ENCODE data around the gene MAVS. TPM values are rescaled to one million over a fixed set of nuclear protein-coding genes. Genes with fewer than 3 reads are reported as not detected.
"Not testable (repeated sequence)": the region's sequence is repeated elsewhere in the genome, so short reads cannot be mapped to it uniquely, and the experiment has no call there.

MAVS gene
- total RNA-seq, 2 experiments from 2014 or later: 29.7 TPM

DNA sequence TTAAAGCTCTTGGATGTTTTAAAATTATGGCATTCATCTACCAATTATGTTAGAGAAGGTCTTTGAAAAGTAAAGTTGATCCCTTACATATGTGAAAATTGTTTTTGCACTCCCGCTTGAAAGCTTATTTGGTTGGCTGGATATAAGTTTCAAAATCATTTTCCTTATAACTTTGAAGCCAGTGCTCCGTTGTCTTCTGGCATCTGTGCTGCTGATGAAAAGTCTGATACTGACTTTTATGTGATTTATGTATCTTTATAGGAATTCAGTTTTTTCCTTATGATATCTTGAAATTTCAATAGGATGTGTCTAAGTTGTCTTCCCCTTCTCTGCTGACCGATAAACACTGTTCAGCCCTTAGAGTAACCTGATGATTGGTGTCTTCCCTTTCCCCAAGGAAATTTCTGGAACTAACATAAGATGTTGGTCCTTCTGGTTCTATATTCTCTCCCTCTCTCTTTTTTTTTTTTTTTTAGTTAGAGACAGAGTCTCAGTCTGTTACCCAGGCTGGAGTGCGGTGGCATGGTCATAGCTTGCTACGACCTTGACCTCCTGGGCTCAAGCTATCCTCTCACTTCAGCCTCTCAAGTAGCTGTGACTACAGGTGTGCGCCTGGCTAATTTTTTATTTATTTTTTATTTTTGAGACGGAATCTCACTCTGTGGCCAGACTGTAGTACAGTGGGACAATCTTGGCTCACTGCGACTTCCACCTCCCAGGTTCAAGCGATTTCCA lies 55.2 kb downstream of the MAVS start:
- ChIA-PET POLR2A (interaction anchor here (1.1 kb wide), 1 partner anchor 11 kb away, joined by 3 read pairs; no protein-coding TSS in a partner anchor), CTCF (interaction anchor here (1.2 kb wide), 2 partner anchors 25 to 120 kb away, joined by 3 read pairs; no protein-coding TSS in a partner anchor)
- H3K36me3 Mint-ChIP-seq (ENCODE audit: low read depth): peaks cover 33% of the 10 kb centered on the region
- peak overlapping the region; percentile 16 for H3K27ac Mint-ChIP-seq
- DNase-seq (no peak), ATAC-seq (no peak)
- peaks cover 50% of the 10 kb centered on the region for H3K4me1 Mint-ChIP-seq (ENCODE audit: low read depth)
- H3K4me3 Mint-ChIP-seq: peak overlapping the region; percentile 28
- no peaks in the 10 kb centered on the region for H3K27me3 Mint-ChIP-seq (ENCODE audit: low read depth)
- no peaks in the 10 kb centered on the region for H3K9me3 Mint-ChIP-seq (ENCODE audit: insufficient read depth)

DNA sequence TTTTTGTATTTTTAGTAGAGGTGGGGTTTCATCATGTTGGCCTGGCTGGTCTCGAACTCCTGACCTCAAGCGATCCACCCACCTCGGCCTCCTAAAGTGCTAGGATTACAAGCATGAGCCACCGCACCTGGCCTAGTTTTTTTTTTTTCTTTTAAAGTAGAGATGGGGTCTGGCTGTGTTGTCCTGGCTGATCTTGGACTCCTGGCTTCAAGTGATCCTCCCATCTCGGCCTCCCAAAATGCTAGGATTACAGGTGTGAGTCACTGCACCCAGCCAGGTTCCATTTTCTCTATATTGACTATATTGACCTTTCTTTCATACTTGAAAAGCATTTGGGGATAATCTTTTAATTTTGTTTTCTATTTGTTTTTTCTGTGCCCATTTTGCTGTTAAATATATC lies 55.8 kb downstream of the MAVS start:
- ChIA-PET CTCF (no interaction called here), POLR2A (interaction anchor here (1.0 kb wide), 1 partner anchor 180 kb away, joined by 3 read pairs; no protein-coding TSS in a partner anchor)
- H3K4me1 Mint-ChIP-seq (ENCODE audit: low read depth): peaks cover 51% of the 10 kb centered on the region
- H3K36me3 Mint-ChIP-seq (ENCODE audit: low read depth): peaks cover 29% of the 10 kb centered on the region
- no peak overlapping the region for H3K27ac Mint-ChIP-seq
- H3K27me3 Mint-ChIP-seq (ENCODE audit: low read depth): no peaks in the 10 kb centered on the region
- no peaks in the 10 kb centered on the region for H3K9me3 Mint-ChIP-seq (ENCODE audit: insufficient read depth)
- H3K4me3 Mint-ChIP-seq: no peak overlapping the region
- ATAC-seq (no peak), DNase-seq (no peak)

DNA sequence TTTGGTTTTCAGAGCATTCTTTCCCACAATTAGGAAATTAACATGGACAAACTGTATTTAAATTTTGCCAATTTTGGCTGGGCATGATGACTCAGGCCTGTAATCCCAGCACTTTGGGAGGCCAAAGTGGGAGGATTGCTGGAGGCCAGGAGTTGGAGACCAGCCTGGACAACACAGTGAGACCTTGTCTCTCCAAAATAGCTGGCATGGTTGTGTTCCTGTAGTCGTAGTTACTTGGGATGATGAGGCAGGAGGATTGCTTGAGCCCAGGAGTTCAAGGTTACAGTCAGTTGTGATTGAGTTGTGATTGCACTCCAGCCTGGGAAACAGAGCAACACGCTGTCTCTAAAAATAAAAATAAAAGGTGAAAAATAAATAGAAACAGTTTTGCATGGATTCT lies 57.6 kb downstream of the MAVS start:
- ChIA-PET CTCF (interaction anchor here (1.0 kb wide), 1 partner anchor 11 kb away, joined by 3 read pairs; no protein-coding TSS in a partner anchor), POLR2A (no interaction called here)
- Mint-ChIP-seq H3K9me3 (ENCODE audit: insufficient read depth) (no peaks in the 10 kb centered on the region), H3K4me3 (no peak overlapping the region), H3K4me1 (ENCODE audit: low read depth) (peaks cover 58% of the 10 kb centered on the region), H3K27ac (no peak overlapping the region), H3K36me3 (ENCODE audit: low read depth) (peaks cover 44% of the 10 kb centered on the region), H3K27me3 (ENCODE audit: low read depth) (no peaks in the 10 kb centered on the region)
- no peak for ATAC-seq
- no peak for DNase-seq

DNA sequence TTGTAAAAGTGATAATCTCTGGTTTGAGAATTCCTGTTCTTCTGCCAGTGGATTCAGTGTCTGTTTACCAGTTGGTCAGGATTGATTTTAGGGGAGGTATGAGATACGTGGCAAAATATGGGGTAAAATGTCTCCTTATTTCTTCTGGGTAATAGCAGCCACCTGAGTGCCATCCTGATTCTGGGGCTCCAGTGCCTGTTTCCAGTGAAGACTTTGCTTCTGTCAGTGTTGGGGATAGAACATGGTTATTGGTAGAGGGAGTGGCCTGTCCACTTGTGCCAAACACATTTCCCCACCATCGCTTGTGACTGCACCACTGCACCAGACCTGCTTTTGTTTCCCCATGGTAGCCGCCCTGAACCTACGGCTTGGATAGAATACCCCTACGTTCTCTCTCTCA lies 58.2 kb downstream of the MAVS start:
- Mint-ChIP-seq H3K27ac (no peak overlapping the region), H3K4me1 (ENCODE audit: low read depth) (peaks cover 52% of the 10 kb centered on the region), H3K36me3 (ENCODE audit: low read depth) (peaks cover 44% of the 10 kb centered on the region), H3K4me3 (no peak overlapping the region), H3K27me3 (ENCODE audit: low read depth) (no peaks in the 10 kb centered on the region), H3K9me3 (ENCODE audit: insufficient read depth) (no peaks in the 10 kb centered on the region)
- ATAC-seq: no peak
- ChIA-PET CTCF (interaction anchor here (1.0 kb wide), 1 partner anchor 12 kb away, joined by 3 read pairs; no protein-coding TSS in a partner anchor), POLR2A (no interaction called here)
- no peak for DNase-seq

DNA sequence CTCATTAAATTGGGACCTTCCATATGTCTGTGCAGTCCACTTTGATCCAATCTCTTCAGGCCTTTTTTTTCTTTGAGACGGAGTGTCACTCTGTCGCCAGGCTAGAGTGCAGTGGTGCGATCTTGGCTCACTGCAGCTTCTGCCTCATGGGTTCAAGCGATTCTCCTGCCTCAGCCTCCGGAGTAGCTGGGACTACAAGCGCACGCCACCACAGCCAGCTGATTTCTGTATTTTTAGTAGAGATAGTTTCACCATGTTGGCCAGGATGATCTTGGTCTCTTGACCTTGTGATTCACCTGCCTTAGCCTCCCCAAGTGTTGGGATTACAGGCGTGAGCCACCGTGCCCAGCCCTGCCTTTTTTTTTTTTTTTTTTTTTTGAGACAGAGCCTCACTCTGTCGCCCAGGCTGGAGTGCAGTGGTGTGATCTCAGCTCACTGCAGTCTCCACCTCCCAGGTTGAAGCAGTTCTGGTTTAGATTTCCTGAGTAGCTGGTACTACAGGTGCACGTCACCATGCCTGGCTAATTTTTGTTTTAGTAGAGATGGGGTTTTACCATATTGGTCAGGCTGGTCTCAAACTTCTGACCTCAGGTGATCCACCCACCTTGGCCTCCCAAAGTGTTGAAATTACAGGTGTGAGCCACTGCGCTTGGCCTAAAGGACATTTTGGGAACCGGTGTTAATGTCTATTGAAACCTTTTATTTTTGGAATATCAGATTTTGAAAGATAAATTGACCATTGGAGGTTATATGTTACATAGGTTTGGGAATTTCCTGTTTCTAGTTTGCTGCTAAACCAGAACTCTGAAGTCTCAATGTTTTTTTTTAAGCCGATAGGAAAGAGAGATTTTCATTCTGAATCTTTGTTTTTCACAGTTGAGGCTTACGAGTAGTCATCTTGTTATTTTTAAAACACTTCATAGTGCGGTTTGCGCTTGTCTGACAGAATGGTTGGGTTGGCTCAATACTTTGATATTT lies 60.4 kb downstream of the MAVS start:
- H3K27me3 Mint-ChIP-seq (ENCODE audit: low read depth); H3K9me3 Mint-ChIP-seq (ENCODE audit: insufficient read depth): not testable (repeated sequence)
- Mint-ChIP-seq H3K4me3 (peak overlapping the region; percentile 5), H3K36me3 (ENCODE audit: low read depth) (peaks cover 47% of the 10 kb centered on the region), H3K4me1 (ENCODE audit: low read depth) (peaks cover 42% of the 10 kb centered on the region), H3K27ac (peak overlapping the region; percentile 69)
- ATAC-seq (peak; percentile 84), DNase-seq (peak; percentile 45)
- POLR2A ChIA-PET: interaction anchor here (0.7 to 0.9 kb wide), 3 partner anchors 13 to 834 kb away, joined by 3 to 4 read pairs (median 3); no protein-coding TSS in a partner anchor
- CTCF ChIA-PET: interaction anchor here (1.0 to 1.4 kb wide), 4 partner anchors 52 to 201 kb away, joined by 3 to 5 read pairs (median 4); no protein-coding TSS in a partner anchor

DNA sequence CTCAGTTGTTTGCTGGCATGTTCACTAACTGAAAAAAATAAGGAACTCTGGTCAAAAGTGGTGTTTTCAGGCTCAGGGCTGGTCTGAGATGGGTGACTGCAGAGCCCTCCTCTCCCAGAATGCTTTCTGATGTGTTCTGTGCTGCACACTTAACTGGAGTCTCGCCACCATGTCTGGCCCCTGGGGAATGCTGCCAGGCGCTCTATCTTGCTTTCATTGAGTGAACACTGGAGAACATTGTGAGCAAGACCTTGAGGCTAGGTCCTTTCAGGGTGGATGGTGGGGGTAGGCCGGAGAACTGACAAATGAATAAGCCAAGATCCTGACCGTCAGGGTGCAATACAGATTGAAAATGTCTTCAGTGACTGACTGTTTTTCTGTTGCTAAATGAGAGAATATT lies 62.0 kb downstream of the MAVS start:
- ChIA-PET POLR2A (no interaction called here), CTCF (no interaction called here)
- no peak overlapping the region for H3K27ac Mint-ChIP-seq
- peaks cover 57% of the 10 kb centered on the region for H3K36me3 Mint-ChIP-seq (ENCODE audit: low read depth)
- no peak for ATAC-seq
- DNase-seq: no peak
- H3K27me3 Mint-ChIP-seq (ENCODE audit: low read depth): no peaks in the 10 kb centered on the region
- no peaks in the 10 kb centered on the region for H3K9me3 Mint-ChIP-seq (ENCODE audit: insufficient read depth)
- H3K4me3 Mint-ChIP-seq: no peak overlapping the region
- H3K4me1 Mint-ChIP-seq (ENCODE audit: low read depth): peaks cover 37% of the 10 kb centered on the region

DNA sequence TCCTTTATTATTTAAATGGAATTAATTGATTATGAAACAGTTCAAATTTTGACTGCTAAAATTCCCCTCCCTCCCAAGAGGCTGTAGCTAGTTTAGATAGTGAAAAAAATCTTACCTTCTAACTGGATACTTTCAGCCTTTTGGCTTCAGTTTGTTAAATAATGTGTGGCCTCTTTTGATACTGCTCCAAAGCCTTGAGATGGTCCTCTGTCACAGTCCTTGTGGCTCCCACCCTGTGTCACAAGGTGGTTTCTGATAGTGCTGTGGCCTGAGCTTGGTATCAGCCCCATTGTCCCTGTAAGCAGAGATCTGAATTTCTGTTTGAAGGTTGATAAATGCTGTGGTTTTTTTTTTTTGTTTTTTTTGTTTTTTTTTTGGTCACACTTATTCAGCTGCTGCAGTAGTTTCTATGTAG lies 63.3 kb downstream of the MAVS start:
- Mint-ChIP-seq H3K36me3 (ENCODE audit: low read depth) (peaks cover 64% of the 10 kb centered on the region), H3K4me3 (no peak overlapping the region), H3K4me1 (ENCODE audit: low read depth) (peaks cover 39% of the 10 kb centered on the region), H3K27me3 (ENCODE audit: low read depth) (no peaks in the 10 kb centered on the region), H3K9me3 (ENCODE audit: insufficient read depth) (no peaks in the 10 kb centered on the region), H3K27ac (no peak overlapping the region)
- POLR2A ChIA-PET: no interaction called here
- DNase-seq (no peak), ATAC-seq (no peak)
- CTCF ChIA-PET: interaction anchor here (0.6 kb wide), 1 partner anchor 29 kb away, joined by 3 read pairs; no protein-coding TSS in a partner anchor

DNA sequence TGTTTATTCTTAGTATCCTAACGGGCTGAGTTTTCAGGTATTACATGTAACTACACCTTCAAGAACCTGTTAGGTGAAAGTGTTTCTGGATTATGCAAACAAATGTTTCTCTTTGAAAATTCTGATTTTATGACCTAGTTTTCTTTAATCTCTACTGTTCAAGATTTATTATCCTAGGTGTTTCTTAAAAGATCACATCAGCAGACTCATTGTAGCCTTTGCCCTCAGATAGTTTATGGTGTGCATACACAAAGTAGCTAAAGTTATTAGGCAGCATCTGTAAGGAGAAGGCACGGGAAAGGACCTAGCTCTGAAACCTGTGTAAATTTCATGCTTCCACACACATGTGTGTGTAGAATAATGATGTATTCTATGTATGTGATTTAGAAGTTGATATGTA lies 64.2 kb downstream of the MAVS start:
- DNase-seq (no peak), ATAC-seq (no peak)
- H3K27ac Mint-ChIP-seq: no peak overlapping the region
- CTCF ChIA-PET: no interaction called here
- peaks cover 40% of the 10 kb centered on the region for H3K4me1 Mint-ChIP-seq (ENCODE audit: low read depth)
- POLR2A ChIA-PET: no interaction called here
- H3K27me3 Mint-ChIP-seq (ENCODE audit: low read depth): no peaks in the 10 kb centered on the region
- no peak overlapping the region for H3K4me3 Mint-ChIP-seq
- H3K9me3 Mint-ChIP-seq (ENCODE audit: insufficient read depth): no peaks in the 10 kb centered on the region
- peaks cover 69% of the 10 kb centered on the region for H3K36me3 Mint-ChIP-seq (ENCODE audit: low read depth)

DNA sequence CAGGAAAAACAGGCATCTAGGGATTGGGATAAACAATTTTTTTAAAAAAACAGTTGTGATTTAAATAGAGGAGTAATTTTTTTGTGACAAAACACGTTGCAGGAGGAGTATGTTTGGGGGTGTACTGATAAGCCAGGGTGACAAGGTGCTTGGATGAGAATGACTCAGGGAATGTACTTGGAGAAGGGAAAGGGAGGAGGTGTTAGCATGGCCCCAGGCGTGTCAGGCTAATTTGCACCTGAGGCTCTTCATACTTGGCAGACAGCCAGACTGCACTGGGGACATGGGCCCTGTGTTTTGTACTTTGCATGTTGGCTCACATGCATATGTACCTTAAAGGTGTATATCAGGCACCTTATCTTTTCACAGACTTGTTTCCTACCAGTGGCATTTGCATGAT lies 65.3 kb downstream of the MAVS start:
- Mint-ChIP-seq H3K27ac (peak overlapping the region; percentile 32), H3K36me3 (ENCODE audit: low read depth) (peaks cover 78% of the 10 kb centered on the region), H3K4me3 (no peak overlapping the region), H3K4me1 (ENCODE audit: low read depth) (peaks cover 35% of the 10 kb centered on the region), H3K27me3 (ENCODE audit: low read depth) (no peaks in the 10 kb centered on the region), H3K9me3 (ENCODE audit: insufficient read depth) (no peaks in the 10 kb centered on the region)
- no peak for ATAC-seq
- POLR2A ChIA-PET: interaction anchor here (0.7 kb wide), 1 partner anchor 20 kb away, joined by 3 read pairs; no protein-coding TSS in a partner anchor
- CTCF ChIA-PET: no interaction called here
- DNase-seq: no peak

DNA sequence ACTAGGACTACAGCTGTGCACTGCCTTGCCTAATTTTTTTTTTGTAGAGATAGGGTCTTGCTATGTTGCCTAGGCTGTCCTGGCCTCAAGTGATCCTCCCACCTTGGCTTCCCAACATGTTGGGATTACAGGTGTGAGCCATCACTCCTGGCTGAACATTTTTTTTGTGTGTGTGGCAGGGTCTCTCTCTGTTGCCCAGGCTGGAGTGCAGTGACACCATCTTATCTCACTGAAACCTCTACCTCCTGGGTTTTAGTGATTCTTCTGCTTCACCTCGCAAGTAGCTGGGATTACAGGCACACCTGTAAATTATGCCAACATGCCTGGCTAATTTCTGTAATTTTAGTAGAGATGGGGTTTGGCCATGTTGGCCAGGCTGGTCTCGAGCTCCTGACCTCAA lies 67.8 kb downstream of the MAVS start:
- POLR2A ChIA-PET: no interaction called here

DNA sequence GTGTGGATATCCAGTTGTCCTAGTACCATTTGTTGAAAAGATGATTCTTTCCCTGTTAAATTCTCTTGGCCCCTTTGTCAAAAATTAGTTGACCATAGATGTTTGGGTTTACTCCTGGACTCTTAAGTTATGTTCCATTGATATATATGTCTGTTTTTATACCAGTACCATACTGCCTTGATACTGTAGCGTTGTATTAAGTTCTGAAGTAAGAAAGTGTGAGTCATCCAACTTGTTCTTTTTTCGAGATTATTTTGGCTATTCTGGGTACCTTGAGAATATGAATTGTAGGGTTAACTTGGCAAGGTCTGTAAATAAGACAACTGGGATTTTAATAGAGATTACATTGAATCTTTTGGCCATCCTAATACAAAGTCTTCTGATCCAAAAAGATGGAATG lies 69.1 kb downstream of the MAVS start:
- Mint-ChIP-seq H3K27ac (no peak overlapping the region), H3K36me3 (ENCODE audit: low read depth) (peaks cover 75% of the 10 kb centered on the region), H3K27me3 (ENCODE audit: low read depth) (no peaks in the 10 kb centered on the region), H3K4me1 (ENCODE audit: low read depth) (peaks cover 10% of the 10 kb centered on the region), H3K9me3 (ENCODE audit: insufficient read depth) (no peaks in the 10 kb centered on the region), H3K4me3 (no peak overlapping the region)
- no peak for ATAC-seq
- no peak for DNase-seq
- ChIA-PET POLR2A (no interaction called here), CTCF (interaction anchor here (1.1 kb wide), 1 partner anchor 170 kb away, joined by 3 read pairs; no protein-coding TSS in a partner anchor)

More for the DNA sequence above, 67.8 kb downstream of the MAVS start:
- Mint-ChIP-seq H3K27me3 (ENCODE audit: low read depth) (no peaks in the 10 kb centered on the region), H3K9me3 (ENCODE audit: insufficient read depth) (no peaks in the 10 kb centered on the region), H3K4me1 (ENCODE audit: low read depth) (peaks cover 18% of the 10 kb centered on the region), H3K27ac (peak overlapping the region; percentile 49), H3K4me3 (no peak overlapping the region), H3K36me3 (ENCODE audit: low read depth) (peaks cover 78% of the 10 kb centered on the region)
- ATAC-seq (no peak), DNase-seq (no peak)
- CTCF ChIA-PET: interaction anchor here (0.6 kb wide), 1 partner anchor 35 kb away, joined by 5 read pairs; no protein-coding TSS in a partner anchor
